Tibial artery (tissue), 4 donors: Measurements from ENCODE around the gene PLXNA1.

Experiments used
- DNase-seq, 2 donors: peaks; one replicate each; pipeline ENCODE4 v3.0.0-alpha.2; 2019
- H3K27ac ChIP-seq, 2 donors: fragments of 200-600 bp; sonication (generic) in 1 of 2; 1 replicate in 1 of 2; 2 replicates in 1 of 2; pipeline ENCODE4 v1.5.1; 2018 to 2019; ENCODE audit warnings: mild to moderate bottlenecking in 1 of 2
- H3K27me3 ChIP-seq, 2 donors: fragments of 200-600 bp; sonication (generic) in 1 of 2; one replicate each; pipeline versions ENCODE4 v1.5.1 to v1.6.0; 2016 to 2019
- H3K36me3 ChIP-seq, 3 donors: fragments of 200-600 bp; sonication (generic) in 2 of 3; one replicate each; pipeline ENCODE4 v1.5.1; 2016 to 2019; ENCODE audit warnings: mild to moderate bottlenecking in 2 of 3
- H3K4me1 ChIP-seq, 4 donors: fragments of 200-600 bp; sonication (generic) in 2 of 4; 1 replicate in 3 of 4; 2 replicates in 1 of 4; pipeline ENCODE4 v1.5.1; 2016 to 2019
- H3K4me3 ChIP-seq, 2 donors: fragments of 200-600 bp; sonication (generic) in 1 of 2; 1 replicate in 1 of 2; 2 replicates in 1 of 2; pipeline ENCODE4 v1.5.1; 2018 to 2019; ENCODE audit warnings: mild to moderate bottlenecking in 2 of 2
- H3K9me3 ChIP-seq, 3 donors: fragments of 200-600 bp; sonication (generic) in 1 of 3; one replicate each; pipeline ENCODE4 v1.5.1; 2016 to 2019
- intact Hi-C: fragments of 100-400 bp; cut with DNase I; formaldehyde crosslinking; loops from one replicate; pipeline ENCODE4 v1.15.0; 2023; ENCODE audit warnings: low total_unique reads
- TF ChIP-seq, protein P1 (sequence below), 2 experiments: fragments of 200-600 bp in 1 of 2; fragments of 450-650 bp in 1 of 2; IDR thresholded peaks; one replicate each; pipeline ENCODE4 v1.5.1; 2017 to 2019; ENCODE audit warnings: antibody characterized with exemption in 2 of 2, mild to moderate bottlenecking in 1 of 2, moderate library complexity in 1 of 2

PLXNA1 gene

DNA sequence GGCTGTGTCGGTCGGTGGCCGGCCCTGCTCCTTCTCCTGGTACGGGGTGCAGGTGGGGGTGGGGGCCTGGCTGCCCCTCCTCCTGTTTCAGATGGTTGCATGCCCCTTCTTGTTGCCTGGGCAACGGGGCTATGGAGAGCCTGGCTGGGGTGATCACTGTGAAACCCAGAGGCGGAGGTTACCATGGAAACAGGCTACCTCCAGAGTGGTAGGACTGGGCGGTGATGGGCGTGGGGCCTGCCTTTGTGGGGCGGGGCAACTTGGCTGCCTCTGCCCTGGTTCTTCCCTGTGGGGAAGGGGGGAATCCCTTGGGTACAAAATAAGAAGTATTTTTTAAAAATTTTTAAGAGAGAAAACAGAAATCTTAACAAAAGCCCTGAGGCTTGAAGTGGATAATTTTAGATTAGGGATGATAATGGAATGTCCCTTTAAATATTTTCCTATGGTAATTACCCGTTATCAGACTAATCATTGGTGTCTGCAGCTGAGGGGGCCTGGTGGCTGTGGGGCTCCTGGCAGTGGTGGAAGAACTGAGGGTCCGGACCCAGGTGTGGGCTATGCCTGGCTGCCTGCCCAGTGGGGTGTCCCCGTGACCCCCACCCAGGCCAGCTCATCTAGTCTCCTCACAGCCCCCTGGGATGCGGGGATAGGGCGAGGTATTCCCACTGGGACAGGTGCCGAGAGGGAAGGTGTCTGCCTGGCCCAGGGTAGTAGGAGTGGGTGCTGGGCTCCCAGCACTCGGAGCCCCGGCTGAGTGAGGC lies 32.5 kb downstream of the PLXNA1 start:
- TF ChIP-seq, protein P1, sequence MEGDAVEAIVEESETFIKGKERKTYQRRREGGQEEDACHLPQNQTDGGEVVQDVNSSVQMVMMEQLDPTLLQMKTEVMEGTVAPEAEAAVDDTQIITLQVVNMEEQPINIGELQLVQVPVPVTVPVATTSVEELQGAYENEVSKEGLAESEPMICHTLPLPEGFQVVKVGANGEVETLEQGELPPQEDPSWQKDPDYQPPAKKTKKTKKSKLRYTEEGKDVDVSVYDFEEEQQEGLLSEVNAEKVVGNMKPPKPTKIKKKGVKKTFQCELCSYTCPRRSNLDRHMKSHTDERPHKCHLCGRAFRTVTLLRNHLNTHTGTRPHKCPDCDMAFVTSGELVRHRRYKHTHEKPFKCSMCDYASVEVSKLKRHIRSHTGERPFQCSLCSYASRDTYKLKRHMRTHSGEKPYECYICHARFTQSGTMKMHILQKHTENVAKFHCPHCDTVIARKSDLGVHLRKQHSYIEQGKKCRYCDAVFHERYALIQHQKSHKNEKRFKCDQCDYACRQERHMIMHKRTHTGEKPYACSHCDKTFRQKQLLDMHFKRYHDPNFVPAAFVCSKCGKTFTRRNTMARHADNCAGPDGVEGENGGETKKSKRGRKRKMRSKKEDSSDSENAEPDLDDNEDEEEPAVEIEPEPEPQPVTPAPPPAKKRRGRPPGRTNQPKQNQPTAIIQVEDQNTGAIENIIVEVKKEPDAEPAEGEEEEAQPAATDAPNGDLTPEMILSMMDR (IDR thresholded peaks at IDR 0.05): no peak
- intact Hi-C loops: no loop called here
- Histone ChIP-seq H3K4me1 (peaks cover 0 to 49% (median 26%) of the 10 kb centered on the region in 4 donors), H3K9me3 (no peaks in the 10 kb centered on the region), H3K4me3 (no peak overlapping the region), H3K27me3 (no peaks in the 10 kb centered on the region), H3K27ac (peak overlapping the region; percentile 31 to 53), H3K36me3 (peaks cover 45 to 87% (median 68%) of the 10 kb centered on the region in 3 donors)
- no peak for DNase-seq

GRCh38 chr3:127016043-127016343 lies 33.1 kb downstream of the PLXNA1 start:
- no peak overlapping the region for H3K4me3 ChIP-seq
- intact Hi-C loops: no loop called here
- peaks cover 0 to 44% (median 21%) of the 10 kb centered on the region in 4 donors for H3K4me1 ChIP-seq
- DNase-seq: peak in 1 of 2 donors; percentile 83
- peak overlapping the region; percentile 31 to 53 for H3K27ac ChIP-seq
- peaks cover 50 to 92% (median 73%) of the 10 kb centered on the region in 3 donors for H3K36me3 ChIP-seq
- TF ChIP-seq, protein P1 (IDR thresholded peaks at IDR 0.05): no peak
- no peaks in the 10 kb centered on the region for H3K9me3 ChIP-seq
- no peaks in the 10 kb centered on the region for H3K27me3 ChIP-seq

DNA sequence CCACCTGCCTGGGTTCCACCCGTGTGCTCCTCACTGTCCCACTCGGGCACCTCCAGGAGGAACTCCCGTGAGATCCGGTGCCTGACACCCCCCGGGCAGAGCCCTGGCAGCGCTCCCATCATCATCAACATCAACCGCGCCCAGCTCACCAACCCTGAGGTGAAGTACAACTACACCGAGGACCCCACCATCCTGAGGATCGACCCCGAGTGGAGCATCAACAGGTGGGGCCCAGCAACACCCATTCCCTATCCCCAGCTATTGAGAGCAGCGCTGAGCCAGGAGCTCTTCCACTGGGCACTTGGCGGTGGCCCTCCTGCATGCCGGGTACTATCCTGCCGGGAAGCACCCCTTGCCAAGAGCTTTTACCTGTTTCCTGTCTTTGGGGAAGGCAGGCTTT lies 33.5 kb downstream of the PLXNA1 start:
- no peak for DNase-seq
- TF ChIP-seq, protein P1 (IDR thresholded peaks at IDR 0.05): no peak
- peaks cover 54 to 97% (median 78%) of the 10 kb centered on the region in 3 donors for H3K36me3 ChIP-seq
- intact Hi-C loops: no loop called here
- no peaks in the 10 kb centered on the region for H3K27me3 ChIP-seq
- peaks cover 0 to 39% (median 17%) of the 10 kb centered on the region in 4 donors for H3K4me1 ChIP-seq
- H3K4me3 ChIP-seq: no peak overlapping the region
- no peaks in the 10 kb centered on the region for H3K9me3 ChIP-seq
- H3K27ac ChIP-seq: peak overlapping the region in 1 of 2 donors; percentile 53

DNA sequence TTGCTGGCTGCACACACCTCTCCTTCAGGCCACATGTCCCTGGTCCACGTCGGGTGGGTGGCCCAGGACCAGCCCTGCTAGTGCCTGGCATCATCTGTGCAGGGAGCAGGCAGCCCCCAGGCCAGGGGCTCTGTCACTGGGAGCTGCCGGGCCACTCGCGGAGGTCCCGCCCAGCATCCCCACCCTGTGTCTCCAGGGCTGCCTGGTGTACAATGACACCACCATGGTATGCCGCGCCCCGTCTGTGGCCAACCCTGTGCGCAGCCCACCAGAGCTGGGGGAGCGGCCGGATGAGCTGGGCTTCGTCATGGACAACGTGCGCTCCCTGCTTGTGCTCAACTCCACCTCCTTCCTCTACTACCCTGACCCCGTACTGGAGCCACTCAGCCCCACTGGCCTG lies 34.3 kb downstream of the PLXNA1 start:
- no peaks in the 10 kb centered on the region for H3K27me3 ChIP-seq
- intact Hi-C loops: no loop called here
- peaks cover 61 to 99% (median 81%) of the 10 kb centered on the region in 3 donors for H3K36me3 ChIP-seq
- TF ChIP-seq, protein P1 (IDR thresholded peaks at IDR 0.05): no peak
- H3K4me3 ChIP-seq: no peak overlapping the region
- DNase-seq: no peak
- H3K4me1 ChIP-seq: peaks cover 0 to 32% (median 13%) of the 10 kb centered on the region in 4 donors
- no peaks in the 10 kb centered on the region for H3K9me3 ChIP-seq
- no peak overlapping the region for H3K27ac ChIP-seq

DNA sequence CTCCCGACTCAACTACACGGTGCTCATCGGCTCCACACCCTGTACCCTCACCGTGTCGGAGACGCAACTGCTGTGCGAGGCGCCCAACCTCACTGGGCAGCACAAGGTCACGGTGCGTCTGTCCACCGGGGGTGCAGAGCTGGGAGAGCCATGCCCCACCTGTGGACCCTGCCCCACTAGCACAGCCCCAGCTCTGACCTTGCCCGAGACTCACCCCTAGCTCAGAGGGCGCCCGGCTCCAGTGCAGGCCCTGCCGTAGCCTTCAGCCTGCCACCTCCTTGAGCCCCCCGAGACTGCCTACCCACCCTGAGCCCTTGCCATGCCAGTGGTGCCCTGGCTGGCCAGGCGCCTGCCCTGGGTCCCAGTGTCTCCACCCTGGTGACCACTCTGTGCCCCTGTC lies 34.9 kb downstream of the PLXNA1 start:
- Histone ChIP-seq H3K4me3 (no peak overlapping the region), H3K27ac (no peak overlapping the region), H3K27me3 (no peaks in the 10 kb centered on the region), H3K36me3 (peaks cover 65 to 99% (median 85%) of the 10 kb centered on the region in 3 donors), H3K9me3 (no peaks in the 10 kb centered on the region), H3K4me1 (peaks cover 0 to 29% (median 13%) of the 10 kb centered on the region in 4 donors)
- TF ChIP-seq, protein P1 (IDR thresholded peaks at IDR 0.05): no peak
- intact Hi-C loops: no loop called here
- DNase-seq: no peak
